Urothelium cell line (cell line): ENCODE measurements around the gene LOXL1.
A peak's percentile ranks its signal among the peaks of the same experiment; 100 is the strongest.

Source experiments
- DNase-seq: peaks from one replicate; pipeline ENCODE4 v3.0.0; 2011; ENCODE audit warnings: low spot score, mixed read lengths
- FAIRE-seq: peaks from 2 replicates; lab custom pipeline; 2011; peaks lifted over from hg19 to GRCh38; lab: Jason Lieb, UNC

The LOXL1 gene

DNA sequence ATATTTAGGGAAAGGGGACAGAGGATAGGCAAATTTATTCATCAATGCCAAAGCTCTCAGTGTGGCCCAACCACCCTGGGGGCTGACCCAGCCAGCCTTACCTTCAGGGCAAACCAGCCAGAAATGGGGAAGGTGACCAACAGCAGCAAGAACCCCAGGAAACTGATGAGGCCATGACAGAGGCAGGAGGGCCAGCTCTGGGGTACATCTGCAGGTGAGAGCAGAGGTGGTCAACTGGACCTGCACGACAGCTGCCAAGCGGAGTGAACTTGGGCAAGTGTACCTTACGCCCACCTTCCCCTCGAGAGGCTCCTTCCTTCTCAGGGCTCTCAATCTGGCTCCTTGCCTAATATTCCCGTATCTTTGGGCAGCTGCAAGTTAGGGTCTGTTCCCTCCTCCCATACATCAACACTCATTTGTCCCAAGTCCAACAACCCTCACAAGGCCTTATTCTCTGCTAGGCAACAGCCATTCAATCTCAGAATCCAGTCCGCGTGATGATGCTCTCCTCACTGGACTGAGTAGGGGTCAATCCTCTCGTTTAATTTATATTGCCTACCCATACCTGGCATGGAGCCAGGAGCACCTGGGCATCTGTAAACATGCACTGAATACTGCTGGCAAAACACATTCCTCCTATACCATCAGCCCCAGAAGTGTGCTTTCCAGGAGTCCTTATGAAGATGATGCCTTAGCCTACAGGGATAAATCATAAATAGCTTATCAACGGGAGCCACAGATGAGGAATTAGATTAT, 64.2 kb downstream of the LOXL1 start:
- FAIRE-seq (no peak), DNase-seq (no peak)

DNA sequence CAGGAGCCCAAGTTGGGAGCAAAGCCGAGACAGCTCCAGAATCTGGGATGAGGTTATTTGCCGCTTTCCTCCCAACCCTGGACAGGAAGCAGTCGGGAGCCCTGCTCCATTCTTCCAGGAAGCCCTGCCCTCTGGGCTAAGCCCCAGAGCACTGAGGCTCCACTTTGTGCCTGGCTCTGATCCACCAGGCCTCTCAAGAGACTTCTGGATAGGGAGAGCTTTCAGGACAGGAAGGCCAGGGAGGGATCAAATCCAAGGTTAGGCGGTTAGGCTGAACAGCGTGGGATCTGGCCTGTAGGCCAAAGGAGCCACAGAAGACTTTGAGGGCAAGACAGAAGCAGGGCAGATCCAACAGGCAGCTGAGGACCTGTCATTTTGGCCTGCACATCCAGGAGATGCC, 65.0 kb downstream of the LOXL1 start:
- DNase-seq (no peak), FAIRE-seq (no peak)

DNA sequence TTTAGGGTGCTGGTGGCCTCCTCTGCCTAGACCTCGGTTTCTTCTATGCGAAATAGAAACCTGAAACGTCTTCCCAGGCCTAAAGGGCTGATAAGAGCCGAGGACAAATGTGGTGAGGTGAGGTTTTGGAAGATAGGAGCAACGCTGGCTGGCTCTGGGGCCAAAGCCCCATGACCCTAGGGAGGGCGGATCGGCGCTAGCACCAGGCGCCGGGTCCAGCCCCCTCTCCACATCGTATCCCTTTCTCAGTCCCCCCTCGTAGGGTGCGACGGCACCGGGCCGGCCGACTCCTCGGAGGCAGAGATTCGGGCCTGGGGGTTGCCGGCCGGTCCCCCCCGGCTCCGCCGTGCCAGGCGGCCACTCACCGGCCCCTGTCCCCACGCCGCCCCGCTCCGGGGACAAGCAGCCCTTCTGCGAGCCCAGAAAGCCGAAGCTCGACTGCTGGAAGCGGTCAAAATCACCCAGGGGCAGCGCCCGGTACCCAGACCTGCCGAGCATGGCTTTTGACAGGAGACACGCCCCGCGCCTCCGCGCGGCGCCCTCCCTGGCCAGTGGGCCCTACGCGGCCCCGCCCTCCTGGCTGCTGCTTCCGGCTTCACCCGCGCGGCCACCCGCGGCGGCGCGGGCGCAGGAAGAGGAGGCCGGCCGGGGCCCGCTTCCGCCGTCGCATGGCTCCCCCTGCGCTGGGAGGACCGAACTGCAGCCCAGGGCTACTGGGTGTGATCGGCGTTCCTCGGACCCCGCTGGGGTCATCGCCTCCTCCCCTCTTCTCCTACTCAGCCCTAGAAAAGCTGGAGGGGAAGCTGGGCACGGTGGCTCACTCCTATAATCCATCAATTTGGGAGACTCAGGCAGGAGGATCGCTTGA, 65.7 kb downstream of the LOXL1 start, which contains the start of gene STOML1:
TSS of gene STOML1 (minus strand) at position 570 of the 868 bp plus-strand sequence. CDS start at position 498, 72 bp downstream.
- peak; percentile 17 for FAIRE-seq

DNA sequence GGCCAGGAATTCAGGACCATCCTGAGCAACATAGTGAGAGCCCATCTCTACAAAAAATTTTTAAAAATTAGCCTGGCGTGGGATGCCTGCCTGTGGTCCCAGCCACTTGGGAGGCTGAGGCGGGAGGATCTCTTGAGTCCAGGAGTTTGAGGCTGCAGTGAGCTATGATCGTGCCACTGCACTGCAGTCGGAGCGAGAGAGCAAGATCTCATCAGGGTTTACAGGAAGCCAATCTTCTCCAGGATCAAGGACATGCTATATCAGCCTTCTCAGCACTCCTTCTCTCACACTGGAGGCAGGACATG, 66.3 kb downstream of the LOXL1 start:
- no peak for FAIRE-seq

More for the DNA sequence above, 65.7 kb downstream of the LOXL1 start, which contains the start of gene STOML1:
- DNase-seq, result peak; percentile 93

DNA sequence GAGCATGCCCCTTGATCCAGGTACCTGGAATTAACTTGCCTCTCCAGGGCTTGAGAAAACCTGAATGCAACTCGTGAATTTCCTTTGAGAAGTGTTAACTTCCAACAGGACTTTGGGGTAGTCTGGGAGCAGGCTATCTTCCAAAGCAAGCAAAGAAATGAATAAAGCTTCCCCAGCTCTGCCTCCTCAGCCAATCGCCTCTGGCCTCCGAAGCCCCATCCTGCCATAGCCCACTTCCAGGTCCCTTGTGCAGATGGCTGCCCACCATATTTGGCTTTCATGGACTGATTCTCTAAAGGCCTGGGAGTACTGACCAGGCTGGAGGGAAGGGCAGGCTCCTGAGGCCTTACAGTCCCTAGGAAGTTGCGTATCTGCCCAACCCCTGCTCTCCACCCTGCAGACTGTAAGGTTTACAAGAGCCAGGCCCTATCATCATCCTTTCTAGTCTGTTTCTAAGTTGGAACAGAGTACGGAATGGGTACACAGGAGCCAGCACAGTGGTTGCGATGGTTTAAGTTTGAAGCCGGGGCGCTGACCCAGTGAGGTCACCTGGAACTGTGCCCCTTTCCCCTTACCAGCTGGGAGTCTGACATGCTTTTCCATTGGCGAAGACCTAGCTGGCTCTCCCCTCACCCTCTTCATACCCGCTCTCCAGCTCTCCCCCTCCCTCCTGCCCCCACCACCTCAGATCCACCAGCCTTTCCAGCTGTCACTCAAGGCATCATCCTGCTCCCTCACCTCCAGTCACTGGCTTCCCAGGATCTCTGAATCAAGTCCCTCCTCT, 67.1 kb downstream of the LOXL1 start:
- FAIRE-seq, result no peak
- DNase-seq, result no peak

More for the DNA sequence above, 66.3 kb downstream of the LOXL1 start:
- no peak for DNase-seq

DNA sequence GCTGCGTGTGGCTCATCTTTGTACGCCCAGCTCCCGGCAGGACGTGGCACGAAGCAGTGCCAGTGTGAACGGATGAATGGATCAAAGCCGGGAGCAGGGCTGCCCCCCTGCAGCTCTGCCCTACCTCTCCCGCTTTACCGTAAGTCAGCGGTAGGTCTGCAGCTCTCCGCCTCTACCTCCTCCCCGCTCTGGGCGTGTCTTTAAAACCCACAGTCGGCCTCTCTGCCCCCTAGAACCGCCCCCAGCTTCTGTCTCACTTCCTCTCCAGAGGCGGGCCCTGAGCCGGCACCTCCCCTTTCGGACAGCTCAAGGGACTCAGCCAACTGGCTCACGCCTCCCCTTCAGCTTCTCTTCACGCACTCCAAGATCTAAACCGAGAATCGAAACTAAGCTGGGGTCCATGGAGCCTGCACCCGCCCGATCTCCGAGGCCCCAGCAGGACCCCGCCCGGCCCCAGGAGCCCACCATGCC, 68.2 kb downstream of the LOXL1 start, which contains the start of gene PML:
TSS of gene PML (plus strand) at position 304 of the 471 bp plus-strand sequence. CDS start at position 401, 97 bp downstream.
- FAIRE-seq (no peak), DNase-seq (peak; percentile 92)

DNA sequence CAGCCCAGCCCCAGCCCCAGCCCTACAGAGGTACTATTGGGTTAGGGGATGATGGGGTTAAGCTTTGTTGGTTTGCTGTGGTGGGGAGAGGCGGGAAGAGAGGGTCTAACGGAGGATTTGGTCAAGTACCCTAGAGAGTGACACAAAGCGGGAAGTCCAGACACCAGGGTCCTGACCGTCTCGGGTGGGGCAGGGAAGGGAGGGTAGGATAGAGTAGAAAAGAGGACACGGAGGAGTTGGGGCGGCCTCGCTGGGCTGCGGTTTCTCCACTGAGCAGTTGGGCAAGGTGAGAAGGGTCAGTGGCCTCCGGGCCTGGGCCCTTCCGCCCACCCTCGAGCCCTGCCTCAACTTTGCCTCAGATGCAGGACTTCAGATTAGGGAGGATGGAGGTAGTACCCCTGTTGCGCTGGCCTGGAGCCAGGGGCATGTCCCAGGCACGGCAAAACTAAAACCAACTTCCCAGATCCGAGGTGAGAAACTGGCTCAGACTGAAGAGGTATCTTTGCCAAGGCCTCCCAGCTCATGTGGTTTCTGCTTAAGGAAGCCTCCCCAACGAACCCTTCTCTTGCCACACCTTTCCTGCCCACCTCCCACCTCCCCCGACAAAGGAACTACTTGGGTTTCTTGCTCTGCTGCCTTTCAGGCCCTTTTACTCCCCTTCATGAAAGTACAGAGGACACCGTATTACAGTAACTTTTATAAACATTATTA, 68.8 kb downstream of the LOXL1 start:
- no peak for DNase-seq
- no peak for FAIRE-seq

DNA sequence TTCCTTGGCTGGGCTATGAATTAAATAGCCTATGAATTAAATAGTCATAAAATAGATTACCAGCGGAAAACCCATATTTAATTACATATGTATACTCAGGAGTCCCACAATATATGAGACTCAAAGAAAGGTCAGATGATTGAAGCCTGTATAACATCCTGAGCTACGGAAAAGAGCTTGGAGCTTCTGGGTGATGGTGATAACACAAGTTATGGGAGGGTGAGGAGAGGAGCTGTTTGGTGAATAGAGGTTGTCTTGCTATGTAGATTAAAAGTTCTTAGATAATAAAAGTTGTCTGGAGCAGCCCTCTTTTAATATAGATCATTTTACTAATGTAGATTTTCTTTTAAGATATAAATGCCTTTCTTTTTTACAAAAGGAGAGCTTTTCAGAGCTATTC, 70.0 kb downstream of the LOXL1 start:
- DNase-seq (no peak), FAIRE-seq (no peak)

DNA sequence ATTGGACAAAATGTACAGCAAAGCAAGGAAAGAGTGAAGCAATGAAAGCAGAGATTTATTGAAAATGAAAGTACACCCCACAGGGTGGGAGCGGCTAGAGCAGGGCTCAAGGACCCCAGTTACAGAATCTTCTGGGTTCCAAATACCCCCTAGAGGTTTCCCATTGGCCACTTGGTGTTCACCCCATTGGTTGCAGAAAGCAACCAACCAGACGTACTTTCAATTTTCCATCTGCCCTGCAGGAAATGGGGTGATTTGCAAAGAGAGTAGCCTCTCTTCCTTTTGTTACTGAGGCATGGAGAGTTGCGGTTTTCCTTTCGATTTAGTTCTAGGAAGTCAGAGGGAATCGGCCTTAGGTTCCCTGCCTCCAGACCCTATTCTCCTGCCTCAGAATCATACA, 70.7 kb downstream of the LOXL1 start:
- DNase-seq (no peak), FAIRE-seq (no peak)

DNA sequence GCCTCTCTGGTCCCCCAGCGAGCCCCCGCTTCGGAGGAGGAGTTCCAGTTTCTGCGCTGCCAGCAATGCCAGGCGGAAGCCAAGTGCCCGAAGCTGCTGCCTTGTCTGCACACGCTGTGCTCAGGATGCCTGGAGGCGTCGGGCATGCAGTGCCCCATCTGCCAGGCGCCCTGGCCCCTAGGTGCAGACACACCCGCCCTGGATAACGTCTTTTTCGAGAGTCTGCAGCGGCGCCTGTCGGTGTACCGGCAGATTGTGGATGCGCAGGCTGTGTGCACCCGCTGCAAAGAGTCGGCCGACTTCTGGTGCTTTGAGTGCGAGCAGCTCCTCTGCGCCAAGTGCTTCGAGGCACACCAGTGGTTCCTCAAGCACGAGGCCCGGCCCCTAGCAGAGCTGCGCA, 71.7 kb downstream of the LOXL1 start:
- DNase-seq (no peak), FAIRE-seq (no peak)
